Activated CD8-positive, alpha-beta memory T cell treated with anti-CD3 and anti-CD28 coated beads, Interleukin-2, amount 50 U/mL, for 48 hours (primary cell): Measurements from ENCODE around the gene OTULINL.
"Not testable (repeated sequence)": the region's sequence is repeated elsewhere in the genome, so short reads cannot be mapped to it uniquely, and the experiment has no call there.

ENCODE experiments used
- DNase-seq: peaks from one replicate; pipeline ENCODE4 v3.0.0-alpha.2; 2020

Gene OTULINL

GRCh38 chr5:14581106-14581890 is at the start of gene OTULINL:
OTULINL (plus strand) TSS chr5:14581792; CDS start chr5:14581895, 103 bp downstream.
- DNase-seq = peak; percentile 92

GRCh38 chr5:14532180-14532579 is 49.4 kb upstream of the OTULINL start:
- DNase-seq = no peak

- no peak for DNase-seq
These were observed 46.8 kb upstream of the OTULINL start for GRCh38 chr5:14534773-14535172.

- no peak for DNase-seq
These were observed 36.3 kb upstream of the OTULINL start for GRCh38 chr5:14545308-14545707.

- no peak for DNase-seq
These were observed 35.7 kb upstream of the OTULINL start for GRCh38 chr5:14545862-14546261.

GRCh38 chr5:14547666-14548065 is 33.9 kb upstream of the OTULINL start:
- no peak for DNase-seq

- no peak for DNase-seq
These were observed 30.4 kb upstream of the OTULINL start for GRCh38 chr5:14551211-14551610.

GRCh38 chr5:14552017-14552416 is 29.6 kb upstream of the OTULINL start:
- no peak for DNase-seq

GRCh38 chr5:14554288-14554687 is 27.3 kb upstream of the OTULINL start:
- not testable (repeated sequence) for DNase-seq

GRCh38 chr5:14556015-14556414 is 25.6 kb upstream of the OTULINL start:
- DNase-seq = no peak

- DNase-seq = no peak
These were observed 24.3 kb upstream of the OTULINL start for GRCh38 chr5:14557203-14557770.

- DNase-seq = no peak
These were observed 23.7 kb upstream of the OTULINL start for GRCh38 chr5:14557791-14558415.

GRCh38 chr5:14560091-14560595 is 21.4 kb upstream of the OTULINL start:
- no peak for DNase-seq

GRCh38 chr5:14561741-14562140 is 19.9 kb upstream of the OTULINL start:
- DNase-seq = no peak

- DNase-seq = no peak
These were observed 13.3 kb upstream of the OTULINL start for GRCh38 chr5:14568333-14568732.

GRCh38 chr5:14569948-14570691 is 11.5 kb upstream of the OTULINL start:
- no peak for DNase-seq

GRCh38 chr5:14571901-14572300 is 9.7 kb upstream of the OTULINL start:
- DNase-seq = no peak

- no peak for DNase-seq
These were observed 9.2 kb upstream of the OTULINL start for GRCh38 chr5:14572385-14572784.

GRCh38 chr5:14572836-14573235 is 8.8 kb upstream of the OTULINL start:
- DNase-seq = no peak

GRCh38 chr5:14574096-14574495 is 7.5 kb upstream of the OTULINL start:
- DNase-seq = no peak

GRCh38 chr5:14574891-14575508 is 6.6 kb upstream of the OTULINL start:
- no peak for DNase-seq

GRCh38 chr5:14576206-14576605 is 5.4 kb upstream of the OTULINL start:
- no peak for DNase-seq
